Measurements from ENCODE around the gene RETSAT.
"Not testable (repeated sequence)": the region's sequence is repeated elsewhere in the genome, so short reads cannot be mapped to it uniquely, and the experiment has no call there.

The RETSAT gene

GRCh38 chr2:85357736-85358135 is 3.4 kb upstream of the RETSAT start:
- Mint-ChIP-seq H3K36me3 (peaks cover 16% of the 10 kb centered on the region), H3K9me3 (ENCODE audit: low read depth) (no peaks in the 10 kb centered on the region), H3K27me3 (no peaks in the 10 kb centered on the region), H3K4me3 (peak overlapping the region; percentile 36), H3K4me1 (ENCODE audit: low read depth) (peaks cover 46% of the 10 kb centered on the region), H3K27ac (no peak overlapping the region)

GRCh38 chr2:85356186-85356585 is 1.9 kb upstream of the RETSAT start:
- Mint-ChIP-seq H3K27ac (no peak overlapping the region), H3K27me3 (no peaks in the 10 kb centered on the region), H3K4me3 (no peak overlapping the region), H3K4me1 (ENCODE audit: low read depth) (peaks cover 50% of the 10 kb centered on the region), H3K9me3 (ENCODE audit: low read depth) (no peaks in the 10 kb centered on the region), H3K36me3 (peaks cover 13% of the 10 kb centered on the region)

GRCh38 chr2:85355521-85355920 is 1.2 kb upstream of the RETSAT start:
- Mint-ChIP-seq H3K36me3 (peaks cover 13% of the 10 kb centered on the region), H3K4me3 (peak overlapping the region; percentile 100), H3K9me3 (ENCODE audit: low read depth) (no peaks in the 10 kb centered on the region), H3K27me3 (no peaks in the 10 kb centered on the region), H3K4me1 (ENCODE audit: low read depth) (peaks cover 50% of the 10 kb centered on the region), H3K27ac (no peak overlapping the region)

- Mint-ChIP-seq H3K27me3 (no peaks in the 10 kb centered on the region), H3K36me3 (peaks cover 13% of the 10 kb centered on the region), H3K9me3 (ENCODE audit: low read depth) (no peaks in the 10 kb centered on the region), H3K4me1 (ENCODE audit: low read depth) (peaks cover 50% of the 10 kb centered on the region), H3K4me3 (peak overlapping the region; percentile 100), H3K27ac (peak overlapping the region; percentile 99)
Measured at GRCh38 chr2:85355073-85355410, 714 bp upstream of the RETSAT start.

- Mint-ChIP-seq H3K4me3 (peak overlapping the region; percentile 100), H3K9me3 (ENCODE audit: low read depth) (no peaks in the 10 kb centered on the region), H3K27ac (peak overlapping the region; percentile 99), H3K4me1 (ENCODE audit: low read depth) (peaks cover 47% of the 10 kb centered on the region), H3K27me3 (no peaks in the 10 kb centered on the region), H3K36me3 (peaks cover 13% of the 10 kb centered on the region)
Measured at GRCh38 chr2:85353876-85354285, 447 bp downstream of the RETSAT start.

GRCh38 chr2:85347599-85347998 is 6.7 kb downstream of the RETSAT start:
- Mint-ChIP-seq H3K4me3 (no peak overlapping the region), H3K4me1 (ENCODE audit: low read depth) (peaks cover 3% of the 10 kb centered on the region), H3K36me3 (peaks cover 11% of the 10 kb centered on the region), H3K27me3 (no peaks in the 10 kb centered on the region), H3K9me3 (ENCODE audit: low read depth) (no peaks in the 10 kb centered on the region), H3K27ac (no peak overlapping the region)

- Mint-ChIP-seq H3K4me3 (no peak overlapping the region), H3K9me3 (ENCODE audit: low read depth) (no peaks in the 10 kb centered on the region), H3K36me3 (peaks cover 11% of the 10 kb centered on the region), H3K4me1 (ENCODE audit: low read depth) (no peaks in the 10 kb centered on the region), H3K27ac (no peak overlapping the region), H3K27me3 (no peaks in the 10 kb centered on the region)
Measured at GRCh38 chr2:85344356-85344954, 9.9 kb downstream of the RETSAT start.

GRCh38 chr2:85343207-85343895 is 11.0 kb downstream of the RETSAT start:
- not testable (repeated sequence) for H3K27me3 Mint-ChIP-seq; H3K4me3 Mint-ChIP-seq; H3K4me1 Mint-ChIP-seq (ENCODE audit: low read depth); H3K27ac Mint-ChIP-seq; H3K9me3 Mint-ChIP-seq (ENCODE audit: low read depth)
- H3K36me3 Mint-ChIP-seq: peaks cover 11% of the 10 kb centered on the region

GRCh38 chr2:85342156-85342555 is 12.2 kb downstream of the RETSAT start:
- H3K27me3 Mint-ChIP-seq: no peaks in the 10 kb centered on the region
- H3K4me3 Mint-ChIP-seq: no peak overlapping the region
- H3K27ac Mint-ChIP-seq: no peak overlapping the region
- no peaks in the 10 kb centered on the region for H3K4me1 Mint-ChIP-seq (ENCODE audit: low read depth)
- H3K9me3 Mint-ChIP-seq (ENCODE audit: low read depth): no peaks in the 10 kb centered on the region
- H3K36me3 Mint-ChIP-seq: peaks cover 11% of the 10 kb centered on the region

- no peaks in the 10 kb centered on the region for H3K9me3 Mint-ChIP-seq (ENCODE audit: low read depth)
- H3K27ac Mint-ChIP-seq: no peak overlapping the region
- H3K4me3 Mint-ChIP-seq: no peak overlapping the region
- H3K36me3 Mint-ChIP-seq: peaks cover 11% of the 10 kb centered on the region
- H3K27me3 Mint-ChIP-seq: no peaks in the 10 kb centered on the region
- H3K4me1 Mint-ChIP-seq (ENCODE audit: low read depth): no peaks in the 10 kb centered on the region
Measured at GRCh38 chr2:85341269-85342029, 12.9 kb downstream of the RETSAT start.

GRCh38 chr2:85340034-85340892 is 14.1 kb downstream of the RETSAT start:
- Mint-ChIP-seq H3K9me3 (ENCODE audit: low read depth) (no peaks in the 10 kb centered on the region), H3K27me3 (no peaks in the 10 kb centered on the region), H3K27ac (no peak overlapping the region), H3K4me3 (no peak overlapping the region), H3K4me1 (ENCODE audit: low read depth) (no peaks in the 10 kb centered on the region), H3K36me3 (peaks cover 11% of the 10 kb centered on the region)

GRCh38 chr2:85334928-85335327 is 19.4 kb downstream of the RETSAT start:
- no peaks in the 10 kb centered on the region for H3K36me3 Mint-ChIP-seq
- no peaks in the 10 kb centered on the region for H3K4me1 Mint-ChIP-seq (ENCODE audit: low read depth)
- no peaks in the 10 kb centered on the region for H3K9me3 Mint-ChIP-seq (ENCODE audit: low read depth)
- H3K4me3 Mint-ChIP-seq: no peak overlapping the region
- no peaks in the 10 kb centered on the region for H3K27me3 Mint-ChIP-seq
- no peak overlapping the region for H3K27ac Mint-ChIP-seq

- not testable (repeated sequence) for H3K27me3 Mint-ChIP-seq; H3K9me3 Mint-ChIP-seq (ENCODE audit: low read depth); H3K27ac Mint-ChIP-seq
Measured at GRCh38 chr2:85333877-85334276, 20.5 kb downstream of the RETSAT start.

GRCh38 chr2:85330839-85331636 is 23.3 kb downstream of the RETSAT start:
- H3K27me3 Mint-ChIP-seq: no peaks in the 10 kb centered on the region
- no peak overlapping the region for H3K4me3 Mint-ChIP-seq
- peaks cover 10% of the 10 kb centered on the region for H3K4me1 Mint-ChIP-seq (ENCODE audit: low read depth)
- no peak overlapping the region for H3K27ac Mint-ChIP-seq
- peaks cover 8% of the 10 kb centered on the region for H3K36me3 Mint-ChIP-seq
- no peaks in the 10 kb centered on the region for H3K9me3 Mint-ChIP-seq (ENCODE audit: low read depth)

More at GRCh38 chr2:85333877-85334276, 20.5 kb downstream of the RETSAT start:
- H3K4me3 Mint-ChIP-seq; H3K36me3 Mint-ChIP-seq; H3K4me1 Mint-ChIP-seq (ENCODE audit: low read depth): not testable (repeated sequence)
